ENCODE results near the gene AFAP1L1.
"Not testable (repeated sequence)": the region's sequence is repeated elsewhere in the genome, so short reads cannot be mapped to it uniquely, and the experiment has no call there.

AFAP1L1 gene

GRCh38 chr5:149374801-149375200 is 103.1 kb downstream of the AFAP1L1 start:
- no peak for DNase-seq (ENCODE audit: low read depth)

- DNase-seq (ENCODE audit: low read depth) = no peak
These were observed 103.8 kb downstream of the AFAP1L1 start for GRCh38 chr5:149375434-149375833.

GRCh38 chr5:149376104-149376503 is 104.4 kb downstream of the AFAP1L1 start:
- DNase-seq (ENCODE audit: low read depth) = no peak

GRCh38 chr5:149376711-149377447 is 105.2 kb downstream of the AFAP1L1 start:
- no peak for DNase-seq (ENCODE audit: low read depth)

GRCh38 chr5:149378241-149378820 is 106.7 kb downstream of the AFAP1L1 start:
- no peak for DNase-seq (ENCODE audit: low read depth)

- DNase-seq (ENCODE audit: low read depth) = no peak
These were observed 107.6 kb downstream of the AFAP1L1 start, which contains the start of gene IL17B for GRCh38 chr5:149379177-149379761. Gene IL17B, minus strand, starts transcription at chr5:149379292. Its CDS starts 67 bp downstream, at chr5:149379225.

GRCh38 chr5:149379818-149380374 is 108.2 kb downstream of the AFAP1L1 start:
- DNase-seq (ENCODE audit: low read depth) = no peak

GRCh38 chr5:149380466-149381121 is 108.9 kb downstream of the AFAP1L1 start:
- DNase-seq (ENCODE audit: low read depth) = no peak

GRCh38 chr5:149381261-149381985 is 109.8 kb downstream of the AFAP1L1 start:
- no peak for DNase-seq (ENCODE audit: low read depth)

- peak; percentile 59 for DNase-seq (ENCODE audit: low read depth)
These were observed 110.3 kb downstream of the AFAP1L1 start for GRCh38 chr5:149381986-149382338.

- no peak for DNase-seq (ENCODE audit: low read depth)
These were observed 111.0 kb downstream of the AFAP1L1 start for GRCh38 chr5:149382517-149383220.

GRCh38 chr5:149383399-149383798 is 111.7 kb downstream of the AFAP1L1 start:
- no peak for DNase-seq (ENCODE audit: low read depth)

GRCh38 chr5:149386166-149386565 is 114.5 kb downstream of the AFAP1L1 start:
- peak; percentile 17 for DNase-seq (ENCODE audit: low read depth)

GRCh38 chr5:149387081-149387631 is 115.5 kb downstream of the AFAP1L1 start:
- DNase-seq (ENCODE audit: low read depth) = peak; percentile 38

- DNase-seq (ENCODE audit: low read depth) = peak; percentile 86
These were observed 116.3 kb downstream of the AFAP1L1 start for GRCh38 chr5:149387982-149388381.

GRCh38 chr5:149388498-149389190 is 117.0 kb downstream of the AFAP1L1 start:
- no peak for DNase-seq (ENCODE audit: low read depth)

- DNase-seq (ENCODE audit: low read depth) = no peak
These were observed 118.2 kb downstream of the AFAP1L1 start for GRCh38 chr5:149389552-149390495.

- not testable (repeated sequence) for DNase-seq (ENCODE audit: low read depth)
These were observed 119.4 kb downstream of the AFAP1L1 start for GRCh38 chr5:149391076-149391475.
